ENCODE results near the gene PHACTR3.

PHACTR3 gene

GRCh38 chr20:59670786-59671492 is 66.6 kb downstream of the PHACTR3 start:
- no peak for DNase-seq (ENCODE audit: low read depth, low spot score)

GRCh38 chr20:59671661-59672471 is 67.5 kb downstream of the PHACTR3 start:
- no peak for DNase-seq (ENCODE audit: low read depth, low spot score)

GRCh38 chr20:59672576-59672975 is 68.2 kb downstream of the PHACTR3 start:
- no peak for DNase-seq (ENCODE audit: low read depth, low spot score)

GRCh38 chr20:59673288-59673997 is 69.1 kb downstream of the PHACTR3 start:
- no peak for DNase-seq (ENCODE audit: low read depth, low spot score)

GRCh38 chr20:59673998-59674445 is 69.7 kb downstream of the PHACTR3 start:
- no peak for DNase-seq (ENCODE audit: low read depth, low spot score)

- DNase-seq (ENCODE audit: low read depth, low spot score), result no peak
These were observed 71.9 kb downstream of the PHACTR3 start for GRCh38 chr20:59676126-59676850.

- DNase-seq (ENCODE audit: low read depth, low spot score), result no peak
These were observed 72.5 kb downstream of the PHACTR3 start for GRCh38 chr20:59676851-59677182.

- DNase-seq (ENCODE audit: low read depth, low spot score), result no peak
These were observed 73.2 kb downstream of the PHACTR3 start for GRCh38 chr20:59677586-59677985.

- DNase-seq (ENCODE audit: low read depth, low spot score), result no peak
These were observed 73.9 kb downstream of the PHACTR3 start for GRCh38 chr20:59678288-59678687.

- DNase-seq (ENCODE audit: low read depth, low spot score), result no peak
These were observed 74.6 kb downstream of the PHACTR3 start for GRCh38 chr20:59678951-59679350.

- DNase-seq (ENCODE audit: low read depth, low spot score), result no peak
These were observed 75.9 kb downstream of the PHACTR3 start for GRCh38 chr20:59680148-59680650.

- DNase-seq (ENCODE audit: low read depth, low spot score), result no peak
These were observed 76.5 kb downstream of the PHACTR3 start for GRCh38 chr20:59680852-59681251.

- no peak for DNase-seq (ENCODE audit: low read depth, low spot score)
These were observed 78.3 kb downstream of the PHACTR3 start for GRCh38 chr20:59682603-59683002.

GRCh38 chr20:59683181-59683580 is 78.8 kb downstream of the PHACTR3 start:
- DNase-seq (ENCODE audit: low read depth, low spot score), result no peak

GRCh38 chr20:59684685-59685242 is 80.4 kb downstream of the PHACTR3 start:
- DNase-seq (ENCODE audit: low read depth, low spot score), result no peak

GRCh38 chr20:59686404-59687346 is 82.3 kb downstream of the PHACTR3 start:
- DNase-seq (ENCODE audit: low read depth, low spot score), result no peak

GRCh38 chr20:59688356-59688755 is 84.0 kb downstream of the PHACTR3 start:
- no peak for DNase-seq (ENCODE audit: low read depth, low spot score)

GRCh38 chr20:59688999-59689398 is 84.7 kb downstream of the PHACTR3 start:
- DNase-seq (ENCODE audit: low read depth, low spot score), result no peak

- DNase-seq (ENCODE audit: low read depth, low spot score), result no peak
These were observed 85.8 kb downstream of the PHACTR3 start for GRCh38 chr20:59690101-59690500.

- no peak for DNase-seq (ENCODE audit: low read depth, low spot score)
These were observed 86.6 kb downstream of the PHACTR3 start for GRCh38 chr20:59690976-59691375.
